ENCODE results near the gene CYB5R2.

CYB5R2 gene

GRCh38 chr11:7672960-7673723 lies at the start of gene CYB5R2:
Gene CYB5R2, minus strand, starts transcription at chr11:7673500. Its CDS starts 675 bp downstream, at chr11:7672825.
- DNase-seq, result no peak

GRCh38 chr11:7714786-7715185 lies 41.5 kb upstream of the CYB5R2 start:
- no peak for DNase-seq

GRCh38 chr11:7706377-7706776 lies 33.1 kb upstream of the CYB5R2 start, which contains the start of gene OVCH2:
Gene OVCH2, minus strand, starts transcription at chr11:7706477. Its CDS starts 83 bp downstream, at chr11:7706394.
- no peak for DNase-seq

- DNase-seq, result no peak
Observed at GRCh38 chr11:7703740-7704139, 30.4 kb upstream of the CYB5R2 start.

- no peak for DNase-seq
Observed at GRCh38 chr11:7696424-7696823, 23.1 kb upstream of the CYB5R2 start.

GRCh38 chr11:7694235-7694634 lies 20.9 kb upstream of the CYB5R2 start:
- no peak for DNase-seq

- no peak for DNase-seq
Observed at GRCh38 chr11:7692426-7692825, 19.1 kb upstream of the CYB5R2 start.

- no peak for DNase-seq
Observed at GRCh38 chr11:7691759-7692350, 18.6 kb upstream of the CYB5R2 start.

GRCh38 chr11:7690648-7691047 lies 17.3 kb upstream of the CYB5R2 start:
- no peak for DNase-seq

- no peak for DNase-seq
Observed at GRCh38 chr11:7689239-7689638, 15.9 kb upstream of the CYB5R2 start.

GRCh38 chr11:7688238-7688826 lies 15.0 kb upstream of the CYB5R2 start:
- no peak for DNase-seq

GRCh38 chr11:7687386-7687785 lies 14.1 kb upstream of the CYB5R2 start:
- no peak for DNase-seq

- DNase-seq, result no peak
Observed at GRCh38 chr11:7686761-7687160, 13.5 kb upstream of the CYB5R2 start.

GRCh38 chr11:7683571-7683970 lies 10.3 kb upstream of the CYB5R2 start:
- DNase-seq, result no peak

GRCh38 chr11:7677796-7678201 lies 4.5 kb upstream of the CYB5R2 start:
- DNase-seq, result no peak

GRCh38 chr11:7677071-7677470 lies 3.8 kb upstream of the CYB5R2 start:
- DNase-seq, result no peak

GRCh38 chr11:7675631-7676030 lies 2.3 kb upstream of the CYB5R2 start:
- no peak for DNase-seq

- DNase-seq, result no peak
Observed at GRCh38 chr11:7673724-7674434, 579 bp upstream of the CYB5R2 start.

GRCh38 chr11:7672276-7672959 lies 882 bp downstream of the CYB5R2 start:
- no peak for DNase-seq

GRCh38 chr11:7671347-7672215 lies 1.7 kb downstream of the CYB5R2 start:
- DNase-seq, result no peak

- DNase-seq, result no peak
Observed at GRCh38 chr11:7670641-7671040, 2.7 kb downstream of the CYB5R2 start.

GRCh38 chr11:7668911-7669310 lies 4.4 kb downstream of the CYB5R2 start:
- no peak for DNase-seq

Data from 8988T (cell line).